Liver (tissue), 9 donors: ENCODE results near the gene TUBA8. TPM values are rescaled to one million over a fixed set of nuclear protein-coding genes. Genes with fewer than 3 reads are reported as not detected.

Experiments
- DNase-seq: peaks from one replicate; pipeline ENCODE4 v3.0.0-alpha.2; 2017; ENCODE audit warnings: low spot score
- H3K27ac ChIP-seq, 2 donors: one replicate each; pipeline ENCODE4 v1.7.0; 2013; ENCODE audit warnings: inconsistent platforms in 2 of 2, low read length in 2 of 2, control low read depth in 1 of 2, low read depth in 1 of 2, mild to moderate bottlenecking in 1 of 2
- H3K27me3 ChIP-seq, 4 donors: one replicate each; pipeline versions ENCODE4 v1.6.1 to v1.7.0; 2013; ENCODE audit warnings: low read length in 3 of 4, inconsistent platforms in 1 of 4, mild to moderate bottlenecking in 1 of 4, moderate library complexity in 1 of 4; ENCODE audit not compliant: control insufficient read depth in 4 of 4, insufficient read depth in 4 of 4
- H3K36me3 ChIP-seq, 4 donors: one replicate each; pipeline versions ENCODE4 v1.6.1 to v1.7.0; 2013; ENCODE audit warnings: low read length in 3 of 4, mild to moderate bottlenecking in 3 of 4, low read depth in 1 of 4, moderate library complexity in 1 of 4; ENCODE audit not compliant: control insufficient read depth in 4 of 4, insufficient read depth in 3 of 4
- H3K4me1 ChIP-seq, 4 donors: one replicate each; pipeline versions ENCODE4 v1.6.1 to v1.7.0; 2013; ENCODE audit warnings: low read length in 3 of 4, mild to moderate bottlenecking in 3 of 4, moderate library complexity in 1 of 4; ENCODE audit not compliant: control insufficient read depth in 4 of 4, insufficient read depth in 4 of 4
- H3K4me3 ChIP-seq, 3 donors: one replicate each; pipeline versions ENCODE4 v1.6.1 to v1.7.0; 2013; ENCODE audit warnings: low read length in 3 of 3, control low read depth in 1 of 3, low read depth in 1 of 3, mild to moderate bottlenecking in 1 of 3
- H3K9ac ChIP-seq, 2 donors: one replicate each; pipeline ENCODE4 v1.7.0; 2013; ENCODE audit warnings: low read length in 2 of 2, mild to moderate bottlenecking in 2 of 2, moderate library complexity in 2 of 2, control low read depth in 1 of 2, low read depth in 1 of 2
- H3K9me3 ChIP-seq, 4 donors: one replicate each; pipeline versions ENCODE4 v1.6.1 to v1.7.0; 2013; ENCODE audit warnings: low read length in 3 of 4; ENCODE audit not compliant: control insufficient read depth in 4 of 4
- GABPA ChIP-seq, 2 donors: IDR thresholded peaks in 1 of 2; conservative IDR thresholded peaks in 1 of 2; 2 replicates each; pipeline ENCODE4 v1.6.1; 2016; ENCODE audit warnings: antibody characterized with exemption in 2 of 2, mild to moderate bottlenecking in 1 of 2, moderate library complexity in 1 of 2
- HNF4A ChIP-seq, 2 donors: conservative IDR thresholded peaks; 2 replicates each; pipeline ENCODE4 v1.6.1; 2016; ENCODE audit warnings: antibody characterized with exemption in 2 of 2, mild to moderate bottlenecking in 2 of 2
- HNF4G ChIP-seq: IDR thresholded peaks from 2 replicates; pipeline ENCODE4 v1.6.1; 2016; ENCODE audit warnings: antibody characterized with exemption
- JUND ChIP-seq, 2 donors: IDR thresholded peaks; 2 replicates each; pipeline ENCODE4 v1.6.1; 2016; ENCODE audit warnings: antibody characterized with exemption in 2 of 2
- MAX ChIP-seq: IDR thresholded peaks from 2 replicates; pipeline ENCODE4 v1.6.1; 2016; ENCODE audit warnings: antibody characterized with exemption
- REST ChIP-seq: IDR thresholded peaks from 2 replicates; pipeline ENCODE4 v1.6.1; 2016; ENCODE audit warnings: antibody characterized with exemption, mild to moderate bottlenecking
- SP1 ChIP-seq: IDR thresholded peaks from 2 replicates; pipeline ENCODE4 v1.6.1; 2018; ENCODE audit warnings: antibody characterized with exemption, mild to moderate bottlenecking
- TAF1 ChIP-seq: conservative IDR thresholded peaks from 2 replicates; pipeline ENCODE4 v1.6.1; 2016; ENCODE audit warnings: antibody characterized with exemption, mild to moderate bottlenecking
- YY1 ChIP-seq: IDR thresholded peaks from 2 replicates; pipeline ENCODE4 v1.6.1; 2016; ENCODE audit warnings: antibody characterized with exemption, mild to moderate bottlenecking
- ZBTB33 ChIP-seq: IDR thresholded peaks from 2 replicates; pipeline ENCODE4 v1.6.1; 2016; ENCODE audit warnings: antibody characterized with exemption
- WGBS: extraction: QIAGEN DNeasy Blood & Tissue Kit; methylation state at CpG from one replicate; pipeline ENCODE4 v1.1.7; 2013; 5-methylcytosine and 5-hydroxymethylcytosine counted together
- polyA plus RNA-seq, 2 donors: library from polyadenylated mRNA; stranded (reverse) in 1 of 2; unstranded in 1 of 2; fragments of 200-250 nt in 1 of 2; fragments of >200 nt in 1 of 2; fragmentation: Nextera tagmentation in 1 of 2; extraction: Ambion mirVana in 1 of 2; gene quantifications; one replicate each; pipeline versions ENCODE4 v1.2.1 to v1.2.3, GENCODE V29; 2013 to 2015
- total RNA-seq, 2 donors: library from RNA; depleted of rRNA; stranded (reverse); fragments of >200 nt; gene quantifications; one replicate each; pipeline ENCODE4 v1.2.3, GENCODE V29; 2014
- donor health status: healthy.
- donor health status: healthy.
- donor health status: healthy.
- donor health status: healthy.
- donor health status: healthy.

The TUBA8 gene
- total RNA-seq, result 1 to 10 TPM in 1 of 2 donors, under 1 TPM in 1; 0.84 to 3.1 TPM
- polyA plus RNA-seq, result 1 to 10 TPM in 1 of 2 donors, under 1 TPM in 1; 0.82 to 2.9 TPM

- no peaks in the 10 kb centered on the region for H3K9me3 ChIP-seq
- peak within 1 kb of the TSS in 1 of 2 donors; percentile 49 for H3K9ac ChIP-seq
- H3K4me1 ChIP-seq, result peaks cover 0 to 17% (median 11%) of the 10 kb centered on the region in 4 donors
- TF ChIP-seq SP1, result no peak
- no peak for TF ChIP-seq YY1
- TF ChIP-seq MAX, result no peak
- TF ChIP-seq ZBTB33, result no peak
- TF ChIP-seq HNF4A (conservative IDR thresholded peaks at IDR 0.05), result peak in 1 of 2 donors; percentile 2
- WGBS, result under 1% methylated on average over 72 of the region's 72 CpGs
- no peak for DNase-seq
- H3K27me3 ChIP-seq, result no peaks in the 10 kb centered on the region
- H3K36me3 ChIP-seq, result no peaks in the 10 kb centered on the region
- H3K4me3 ChIP-seq, result peak within 1 kb of the TSS in 2 of 3 donors; percentile 45 to 61
- H3K27ac ChIP-seq, result peak within 1 kb of the TSS in 1 of 2 donors; percentile 53
Measured at GRCh38 chr22:18110194-18110953, at the start of gene TUBA8. Gene TUBA8, plus strand, starts transcription at chr22:18110809. Its CDS starts 57 bp downstream, at chr22:18110866.

GRCh38 chr22:18062421-18062820 lies 48.2 kb upstream of the TUBA8 start:
- H3K4me3 ChIP-seq, result no peak overlapping the region
- DNase-seq, result no peak
- H3K27ac ChIP-seq, result no peak overlapping the region
- WGBS, result 95% methylated on average over 3 of the region's 3 CpGs
- H3K9me3 ChIP-seq, result no peaks in the 10 kb centered on the region
- no peak overlapping the region for H3K9ac ChIP-seq
- peaks cover 5 to 19% (median 10%) of the 10 kb centered on the region in 4 donors for H3K4me1 ChIP-seq
- TF ChIP-seq REST (no peak), HNF4A (conservative IDR thresholded peaks at IDR 0.05) (no peak), GABPA (IDR thresholded peaks at IDR 0.05 in 1 of 2, conservative IDR thresholded peaks at IDR 0.05 in 1 of 2) (no peak), TAF1 (no peak), ZBTB33 (no peak), HNF4G (no peak), JUND (IDR thresholded peaks at IDR 0.05) (no peak)
- H3K27me3 ChIP-seq, result no peaks in the 10 kb centered on the region
- H3K36me3 ChIP-seq, result no peaks in the 10 kb centered on the region
